Measurements from ENCODE around the gene HILPDA.
A peak's percentile ranks its signal among the peaks of the same experiment; 100 is the strongest.
"Not testable (repeated sequence)": the region's sequence is repeated elsewhere in the genome, so short reads cannot be mapped to it uniquely, and the experiment has no call there.

The HILPDA gene

GRCh38 chr7:128434413-128435326 lies 21.0 kb upstream of the HILPDA start:
- no peak for DNase-seq

- DNase-seq: no peak
Measured at GRCh38 chr7:128435327-128435686, 20.4 kb upstream of the HILPDA start.

GRCh38 chr7:128437426-128438332 lies 18.0 kb upstream of the HILPDA start:
- DNase-seq: no peak

GRCh38 chr7:128442356-128442755 lies 13.3 kb upstream of the HILPDA start:
- DNase-seq: no peak

GRCh38 chr7:128443831-128444600 lies 11.7 kb upstream of the HILPDA start:
- no peak for DNase-seq

- DNase-seq: no peak
Measured at GRCh38 chr7:128446306-128446705, 9.4 kb upstream of the HILPDA start.

GRCh38 chr7:128447941-128448564 lies 7.6 kb upstream of the HILPDA start:
- DNase-seq: no peak

- DNase-seq: no peak
Measured at GRCh38 chr7:128448751-128449302, 6.9 kb upstream of the HILPDA start.

GRCh38 chr7:128450409-128450808 lies 5.3 kb upstream of the HILPDA start:
- no peak for DNase-seq

GRCh38 chr7:128450913-128451312 lies 4.8 kb upstream of the HILPDA start:
- DNase-seq: no peak

- DNase-seq: no peak
Measured at GRCh38 chr7:128452552-128452951, 3.1 kb upstream of the HILPDA start.

GRCh38 chr7:128453836-128454804 lies 1.6 kb upstream of the HILPDA start:
- no peak for DNase-seq

- no peak for DNase-seq
Measured at GRCh38 chr7:128454808-128455542, 703 bp upstream of the HILPDA start.

GRCh38 chr7:128456255-128456725 lies 612 bp downstream of the HILPDA start:
- DNase-seq: no peak

GRCh38 chr7:128457385-128457784 lies 1.7 kb downstream of the HILPDA start:
- not testable (repeated sequence) for DNase-seq

- no peak for DNase-seq
Measured at GRCh38 chr7:128458956-128459355, 3.3 kb downstream of the HILPDA start.

GRCh38 chr7:128459394-128459878 lies 3.8 kb downstream of the HILPDA start:
- DNase-seq: peak; percentile 49

- DNase-seq: no peak
Measured at GRCh38 chr7:128462460-128462859, 6.8 kb downstream of the HILPDA start.

GRCh38 chr7:128463345-128463744 lies 7.7 kb downstream of the HILPDA start:
- DNase-seq: not testable (repeated sequence)

GRCh38 chr7:128463933-128464332 lies 8.3 kb downstream of the HILPDA start:
- DNase-seq: not testable (repeated sequence)
